ENCODE measurements around the gene DNAI2.

Gene DNAI2

DNA sequence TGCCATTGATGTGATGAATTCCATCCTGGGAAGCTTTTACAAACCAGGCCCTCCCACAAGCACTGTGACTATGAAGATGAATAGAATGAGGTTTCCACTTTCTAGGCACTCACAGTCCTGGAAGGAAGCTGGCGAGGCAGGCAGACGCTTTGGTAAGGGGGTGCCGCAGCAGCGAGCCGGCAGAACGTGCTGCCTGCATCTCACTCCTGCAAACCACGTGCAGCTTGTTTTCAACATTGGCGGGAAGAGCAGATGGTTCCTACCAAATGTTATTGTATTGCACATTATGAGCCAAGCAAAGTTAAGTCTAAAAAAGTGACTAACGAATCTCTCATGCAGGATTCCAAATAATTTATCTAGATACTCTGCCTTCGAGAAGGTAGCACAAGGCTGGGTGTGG is 3.7 kb upstream of the DNAI2 start:
- Histone ChIP-seq H3K36me3 (ENCODE audit: control insufficient read depth in 2 of 2, insufficient read depth in 1 of 2, low read length in 2 of 2) (no peaks in the 10 kb centered on the region), H3K27ac (ENCODE audit: extremely low read depth, low read depth, low read length) (no peak overlapping the region), H3K4me3 (ENCODE audit: low read depth, low read length) (no peak overlapping the region), H3K9me3 (ENCODE audit: control insufficient read depth, insufficient read depth, low read depth, low read length) (no peaks in the 10 kb centered on the region), H3K4me1 (ENCODE audit: control insufficient read depth, insufficient read depth, low read length) (no peaks in the 10 kb centered on the region)
- ChIA-PET CTCF (interaction anchor here (0.8 to 1.6 kb wide), 3 partner anchors 14 to 70 kb away, joined by 3 to 5 read pairs (median 3); no protein-coding TSS in a partner anchor), POLR2A (interaction anchor here (1.4 kb wide), 1 partner anchor 67 kb away, joined by 3 read pairs; no protein-coding TSS in a partner anchor)
- TF ChIP-seq ZNF660 (tag by site-specific recombination; IDR thresholded peaks at IDR 0.05) (no peak), ZNF837 (tag by site-specific recombination; IDR thresholded peaks at IDR 0.05) (no peak), ZBTB17 (tag by site-specific recombination; IDR thresholded peaks at IDR 0.05) (no peak), ZBTB48 (tag by site-specific recombination; IDR thresholded peaks at IDR 0.05) (no peak), ZNF169 (tag by site-specific recombination; IDR thresholded peaks at IDR 0.05) (no peak), SP7 (tag by site-specific recombination; IDR thresholded peaks at IDR 0.05) (no peak), ZNF157 (tag by site-specific recombination; IDR thresholded peaks at IDR 0.05) (no peak), ZNF311 (tag by site-specific recombination; IDR thresholded peaks at IDR 0.05; ENCODE audit: borderline replicate concordance) (no peak)
- TF ChIP-seq, protein P1, sequence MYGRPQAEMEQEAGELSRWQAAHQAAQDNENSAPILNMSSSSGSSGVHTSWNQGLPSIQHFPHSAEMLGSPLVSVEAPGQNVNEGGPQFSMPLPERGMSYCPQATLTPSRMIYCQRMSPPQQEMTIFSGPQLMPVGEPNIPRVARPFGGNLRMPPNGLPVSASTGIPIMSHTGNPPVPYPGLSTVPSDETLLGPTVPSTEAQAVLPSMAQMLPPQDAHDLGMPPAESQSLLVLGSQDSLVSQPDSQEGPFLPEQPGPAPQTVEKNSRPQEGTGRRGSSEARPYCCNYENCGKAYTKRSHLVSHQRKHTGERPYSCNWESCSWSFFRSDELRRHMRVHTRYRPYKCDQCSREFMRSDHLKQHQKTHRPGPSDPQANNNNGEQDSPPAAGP (tag by site-specific recombination; IDR thresholded peaks at IDR 0.05) = no peak
- TF ChIP-seq, protein P2, sequence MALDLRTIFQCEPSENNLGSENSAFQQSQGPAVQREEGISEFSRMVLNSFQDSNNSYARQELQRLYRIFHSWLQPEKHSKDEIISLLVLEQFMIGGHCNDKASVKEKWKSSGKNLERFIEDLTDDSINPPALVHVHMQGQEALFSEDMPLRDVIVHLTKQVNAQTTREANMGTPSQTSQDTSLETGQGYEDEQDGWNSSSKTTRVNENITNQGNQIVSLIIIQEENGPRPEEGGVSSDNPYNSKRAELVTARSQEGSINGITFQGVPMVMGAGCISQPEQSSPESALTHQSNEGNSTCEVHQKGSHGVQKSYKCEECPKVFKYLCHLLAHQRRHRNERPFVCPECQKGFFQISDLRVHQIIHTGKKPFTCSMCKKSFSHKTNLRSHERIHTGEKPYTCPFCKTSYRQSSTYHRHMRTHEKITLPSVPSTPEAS (tag by site-specific recombination; IDR thresholded peaks at IDR 0.05) = no peak

DNA sequence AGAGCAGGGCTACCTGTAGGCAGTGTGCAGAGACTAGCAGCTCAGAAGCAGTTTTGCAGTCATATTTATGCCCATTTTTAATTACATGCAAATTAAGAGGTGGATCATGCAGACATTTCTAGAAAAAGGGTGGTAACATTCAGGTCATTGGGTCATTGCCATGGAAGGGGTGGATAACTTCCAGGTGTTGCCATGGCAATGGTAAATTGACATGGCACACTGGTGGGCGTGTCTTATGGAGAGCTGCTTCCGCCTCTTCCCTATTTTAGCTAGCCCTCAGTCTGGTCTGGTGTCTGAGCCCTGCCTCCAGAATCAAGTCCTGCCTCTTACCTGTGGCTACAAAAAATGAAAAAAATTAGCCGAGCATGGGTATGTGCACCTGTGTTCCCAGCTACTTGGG is 2.8 kb upstream of the DNAI2 start:
- H3K36me3 ChIP-seq (ENCODE audit: control insufficient read depth in 2 of 2, insufficient read depth in 1 of 2, low read length in 2 of 2) = no peaks in the 10 kb centered on the region
- H3K4me1 ChIP-seq (ENCODE audit: control insufficient read depth, insufficient read depth, low read length) = no peaks in the 10 kb centered on the region
- TF ChIP-seq ZNF510 (tag by site-specific recombination; IDR thresholded peaks at IDR 0.05; ENCODE audit: insufficient replicate concordance) (no peak), ZNF792 (tag by site-specific recombination; IDR thresholded peaks at IDR 0.05) (no peak), ZNF596 (tag by site-specific recombination; IDR thresholded peaks at IDR 0.05) (no peak), ZNF2 (tag by site-specific recombination; IDR thresholded peaks at IDR 0.05) (no peak), GLI2 (tag by site-specific recombination; IDR thresholded peaks at IDR 0.05; ENCODE audit: borderline replicate concordance, low read depth) (no peak), ZNF530 (tag by site-specific recombination; IDR thresholded peaks at IDR 0.05; ENCODE audit: low read depth) (no peak), ZNF391 (tag by site-specific recombination; IDR thresholded peaks at IDR 0.05; ENCODE audit: borderline replicate concordance, low read depth) (no peak), GLI4 (tag by site-specific recombination; IDR thresholded peaks at IDR 0.05) (no peak), ZBTB48 (tag by site-specific recombination; IDR thresholded peaks at IDR 0.05) (no peak), ZSCAN16 (tag by site-specific recombination; IDR thresholded peaks at IDR 0.05) (no peak), ZNF843 (tag by site-specific recombination; IDR thresholded peaks at IDR 0.05) (no peak), ZNF23 (tag by site-specific recombination; IDR thresholded peaks at IDR 0.05; ENCODE audit: borderline replicate concordance) (no peak), ZNF24 (tag by site-specific recombination; IDR thresholded peaks at IDR 0.05) (no peak), ZNF394 (tag by site-specific recombination; IDR thresholded peaks at IDR 0.05; ENCODE audit: borderline replicate concordance) (no peak), ZNF302 (tag by site-specific recombination; IDR thresholded peaks at IDR 0.05; ENCODE audit: low read depth) (no peak), ZNF311 (tag by site-specific recombination; IDR thresholded peaks at IDR 0.05; ENCODE audit: borderline replicate concordance) (no peak), ZBTB8A (tag by site-specific recombination; IDR thresholded peaks at IDR 0.05) (no peak)
- TF ChIP-seq, protein P3, sequence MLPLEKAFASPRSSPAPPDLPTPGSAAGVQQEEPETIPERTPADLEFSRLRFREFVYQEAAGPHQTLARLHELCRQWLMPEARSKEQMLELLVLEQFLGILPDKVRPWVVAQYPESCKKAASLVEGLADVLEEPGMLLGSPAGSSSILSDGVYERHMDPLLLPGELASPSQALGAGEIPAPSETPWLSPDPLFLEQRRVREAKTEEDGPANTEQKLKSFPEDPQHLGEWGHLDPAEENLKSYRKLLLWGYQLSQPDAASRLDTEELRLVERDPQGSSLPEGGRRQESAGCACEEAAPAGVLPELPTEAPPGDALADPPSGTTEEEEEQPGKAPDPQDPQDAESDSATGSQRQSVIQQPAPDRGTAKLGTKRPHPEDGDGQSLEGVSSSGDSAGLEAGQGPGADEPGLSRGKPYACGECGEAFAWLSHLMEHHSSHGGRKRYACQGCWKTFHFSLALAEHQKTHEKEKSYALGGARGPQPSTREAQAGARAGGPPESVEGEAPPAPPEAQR (tag by site-specific recombination; IDR thresholded peaks at IDR 0.05) = no peak
- TF ChIP-seq, protein P4, sequence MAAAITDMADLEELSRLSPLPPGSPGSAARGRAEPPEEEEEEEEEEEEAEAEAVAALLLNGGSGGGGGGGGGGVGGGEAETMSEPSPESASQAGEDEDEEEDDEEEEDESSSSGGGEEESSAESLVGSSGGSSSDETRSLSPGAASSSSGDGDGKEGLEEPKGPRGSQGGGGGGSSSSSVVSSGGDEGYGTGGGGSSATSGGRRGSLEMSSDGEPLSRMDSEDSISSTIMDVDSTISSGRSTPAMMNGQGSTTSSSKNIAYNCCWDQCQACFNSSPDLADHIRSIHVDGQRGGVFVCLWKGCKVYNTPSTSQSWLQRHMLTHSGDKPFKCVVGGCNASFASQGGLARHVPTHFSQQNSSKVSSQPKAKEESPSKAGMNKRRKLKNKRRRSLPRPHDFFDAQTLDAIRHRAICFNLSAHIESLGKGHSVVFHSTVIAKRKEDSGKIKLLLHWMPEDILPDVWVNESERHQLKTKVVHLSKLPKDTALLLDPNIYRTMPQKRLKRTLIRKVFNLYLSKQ (tag by site-specific recombination; IDR thresholded peaks at IDR 0.05; ENCODE audit: borderline replicate concordance) = no peak
- TF ChIP-seq, protein P5, sequence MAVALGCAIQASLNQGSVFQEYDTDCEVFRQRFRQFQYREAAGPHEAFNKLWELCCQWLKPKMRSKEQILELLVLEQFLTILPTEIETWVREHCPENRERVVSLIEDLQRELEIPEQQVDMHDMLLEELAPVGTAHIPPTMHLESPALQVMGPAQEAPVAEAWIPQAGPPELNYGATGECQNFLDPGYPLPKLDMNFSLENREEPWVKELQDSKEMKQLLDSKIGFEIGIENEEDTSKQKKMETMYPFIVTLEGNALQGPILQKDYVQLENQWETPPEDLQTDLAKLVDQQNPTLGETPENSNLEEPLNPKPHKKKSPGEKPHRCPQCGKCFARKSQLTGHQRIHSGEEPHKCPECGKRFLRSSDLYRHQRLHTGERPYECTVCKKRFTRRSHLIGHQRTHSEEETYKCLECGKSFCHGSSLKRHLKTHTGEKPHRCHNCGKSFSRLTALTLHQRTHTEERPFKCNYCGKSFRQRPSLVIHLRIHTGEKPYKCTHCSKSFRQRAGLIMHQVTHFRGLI (tag by site-specific recombination; IDR thresholded peaks at IDR 0.05) = no peak
- POLR2A ChIA-PET = interaction anchor here (1.4 kb wide), 1 partner anchor 68 kb away, joined by 3 read pairs; no protein-coding TSS in a partner anchor
- CTCF ChIA-PET = interaction anchor here (0.6 to 2.0 kb wide), 6 partner anchors 13 to 244 kb away, joined by 3 to 9 read pairs (median 3); partner anchors contain the start of gene GPR142
- no peaks in the 10 kb centered on the region for H3K9me3 ChIP-seq (ENCODE audit: control insufficient read depth, insufficient read depth, low read depth, low read length)
- H3K4me3 ChIP-seq (ENCODE audit: low read depth, low read length) = no peak overlapping the region
- no peak overlapping the region for H3K27ac ChIP-seq (ENCODE audit: extremely low read depth, low read depth, low read length)
